Glomerular visceral epithelial cell (primary cell): Measurements from ENCODE around the gene PTPRO.
A peak's percentile ranks its signal among the peaks of the same experiment; 100 is the strongest.

Experiments used
- DNase-seq: peaks from one replicate; pipeline ENCODE4 v3.0.0-alpha.2; 2016; ENCODE audit errors: extremely low spot score

PTPRO gene

DNA sequence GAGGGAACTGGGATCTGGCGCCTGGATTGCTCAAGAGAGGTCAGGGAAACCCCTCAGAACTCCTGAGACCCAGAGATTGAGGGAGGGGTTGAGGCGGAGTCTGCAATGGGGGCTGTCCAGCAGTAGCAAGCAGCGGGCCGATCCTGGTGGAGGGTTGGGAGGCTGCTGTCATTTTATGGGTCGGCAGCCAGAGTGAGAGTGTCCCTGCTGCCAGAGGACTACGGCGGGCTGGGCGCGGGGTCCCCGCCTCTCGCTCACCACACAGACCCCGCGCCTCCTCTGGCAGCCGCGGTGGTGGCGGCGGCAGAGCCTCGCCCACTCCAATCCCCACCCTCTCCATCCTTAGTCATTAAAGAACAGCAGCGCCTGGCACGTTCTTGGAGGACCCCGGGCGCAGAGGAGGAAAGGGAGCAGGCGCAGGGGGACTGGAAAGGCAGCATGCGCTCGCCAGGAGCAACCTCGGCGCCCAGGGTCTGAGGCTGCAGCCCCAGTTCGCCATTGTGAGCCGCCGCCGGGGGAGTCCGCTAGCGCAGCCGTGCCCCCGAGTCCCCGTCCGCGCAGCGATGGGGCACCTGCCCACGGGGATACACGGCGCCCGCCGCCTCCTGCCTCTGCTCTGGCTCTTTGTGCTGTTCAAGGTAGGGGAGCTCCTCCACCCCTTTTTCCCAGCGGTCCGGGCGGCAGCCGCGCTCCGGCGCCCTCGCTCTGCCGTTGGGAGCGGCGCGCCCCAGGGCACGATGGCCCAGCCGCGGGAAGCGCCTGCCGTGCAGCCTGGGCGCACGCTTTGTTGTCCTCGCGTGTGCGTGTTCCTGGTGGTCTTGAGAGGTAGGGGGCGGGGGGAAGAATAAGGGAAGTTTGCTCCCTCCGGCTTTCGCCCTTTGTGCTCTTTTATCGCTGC, at the start of gene PTPRO:
TSS of gene PTPRO (plus strand) at position 345 of the 898 bp plus-strand sequence.
- DNase-seq, result peak; percentile 2

DNA sequence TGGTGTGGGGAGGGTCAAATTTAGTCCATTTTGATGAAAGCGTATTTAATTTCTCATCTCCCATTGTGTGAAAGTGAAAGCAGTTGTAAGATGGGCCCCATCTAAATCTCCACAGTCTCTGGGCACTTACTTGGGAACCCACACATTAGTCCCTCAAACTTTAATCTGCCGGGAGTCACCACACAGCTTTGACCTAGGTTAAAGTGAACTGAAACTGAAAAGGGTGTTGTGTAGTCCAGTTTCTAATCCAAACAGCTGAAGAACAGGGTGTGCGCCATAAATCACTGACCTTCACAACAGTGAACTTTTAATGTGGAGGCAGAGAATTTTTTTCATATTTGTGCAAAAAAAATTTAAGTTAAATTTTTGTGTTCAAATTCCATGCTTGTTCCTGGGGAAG, 48.4 kb upstream of the PTPRO start:
- no peak for DNase-seq

DNA sequence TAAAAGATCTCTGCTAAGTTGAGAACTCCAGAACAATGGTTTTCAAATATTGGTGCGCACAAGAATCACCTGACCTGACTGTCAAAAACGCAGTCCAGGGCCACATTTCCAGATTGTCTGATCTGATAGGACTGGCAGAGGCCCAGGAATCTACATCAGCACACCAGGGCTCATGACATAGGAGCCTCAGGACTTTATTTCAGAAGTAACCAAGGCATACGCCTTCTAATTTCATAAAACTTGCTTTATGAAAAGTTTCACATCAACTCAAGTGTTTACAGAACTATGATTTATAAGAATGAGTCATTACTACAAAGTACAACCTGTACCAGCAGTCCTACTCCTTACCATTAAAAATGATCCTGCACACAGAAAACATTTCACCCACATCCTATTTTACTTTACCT, 47.7 kb upstream of the PTPRO start:
- no peak for DNase-seq

DNA sequence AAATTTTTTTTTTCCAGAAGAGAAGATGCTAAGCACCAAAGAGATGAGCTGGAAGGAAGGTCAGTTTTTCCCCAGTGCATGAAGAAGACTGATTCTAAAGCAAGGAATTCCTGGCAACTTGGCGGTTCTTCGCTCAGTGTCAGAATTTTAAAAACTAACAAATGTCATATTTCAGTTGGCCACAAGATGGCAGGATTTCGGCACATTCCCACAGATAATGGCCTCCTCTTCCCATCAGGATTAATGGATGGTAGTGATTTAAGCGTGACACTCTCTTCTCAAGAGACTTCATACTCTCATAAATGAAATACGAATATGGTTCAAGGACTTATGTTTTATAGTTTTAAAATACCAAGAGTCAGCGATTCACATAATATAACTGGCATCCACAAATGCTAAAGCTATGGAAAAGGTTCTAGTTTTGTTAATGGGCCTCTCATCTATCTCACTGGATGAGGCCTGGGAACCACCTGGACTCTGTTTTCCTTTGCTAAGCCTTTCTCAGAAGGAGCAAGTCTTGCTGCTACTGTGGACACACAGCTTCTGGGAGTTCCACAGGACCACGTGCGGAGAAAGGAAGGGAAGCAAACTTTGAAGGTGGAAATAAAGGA, 46.1 kb upstream of the PTPRO start:
- DNase-seq, result peak; percentile 45

DNA sequence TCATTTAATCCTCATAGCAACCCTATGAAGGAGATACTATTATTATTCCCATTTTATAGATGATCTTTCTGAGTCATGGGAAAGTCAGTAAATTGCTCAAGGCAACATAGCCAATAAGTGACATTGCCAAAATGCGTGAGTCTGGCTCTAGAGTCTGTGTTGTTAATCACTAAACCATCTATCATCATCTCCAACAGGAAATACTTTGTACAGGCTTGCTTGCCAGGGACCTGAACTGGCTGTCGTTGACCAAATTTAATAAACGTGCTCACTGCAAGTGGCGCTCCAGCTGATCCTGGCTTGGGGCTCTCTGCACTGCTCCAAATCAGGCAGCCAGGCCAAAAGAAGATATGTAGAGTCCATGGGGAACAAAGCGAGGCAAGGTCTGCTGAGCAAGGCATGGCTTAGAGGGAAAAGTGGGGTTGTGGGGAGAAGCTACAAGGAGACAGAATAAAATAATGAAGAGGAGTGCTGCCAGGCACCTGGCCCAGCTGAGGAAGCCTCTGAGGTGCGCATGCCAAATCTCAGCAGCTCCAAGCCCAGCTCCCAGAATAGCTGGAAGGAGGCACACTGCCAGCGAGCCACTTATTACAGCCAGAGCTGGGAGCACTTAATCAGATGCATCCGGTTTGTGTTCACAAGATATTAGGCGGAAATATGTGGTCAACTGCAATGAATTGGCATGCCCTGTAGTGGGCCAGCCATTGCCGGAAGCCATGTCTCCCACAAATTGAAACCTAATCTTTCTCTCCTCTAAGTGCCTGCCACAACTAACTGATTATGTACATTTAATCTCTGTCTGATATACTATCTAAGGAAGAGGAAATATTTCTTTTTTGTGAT, 43.3 kb upstream of the PTPRO start:
- no peak for DNase-seq

DNA sequence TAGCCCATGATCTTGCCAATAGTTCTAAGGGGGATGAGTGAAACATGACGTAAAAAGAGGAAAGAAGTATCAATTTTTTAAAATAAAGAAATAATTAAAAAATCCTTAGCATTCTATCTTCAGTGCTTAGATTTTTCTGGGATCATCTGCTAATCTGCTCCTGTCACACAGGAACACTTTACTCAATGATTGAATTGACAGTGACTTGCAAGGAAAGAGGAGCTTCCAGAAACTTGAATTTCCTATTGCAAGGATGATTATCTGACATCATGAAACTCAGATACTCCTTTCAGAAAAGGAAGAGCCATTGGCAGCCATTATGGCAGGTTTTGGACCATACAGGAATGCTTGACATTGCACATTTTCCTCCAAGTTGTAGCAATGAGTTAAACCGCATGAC, 41.4 kb upstream of the PTPRO start:
- no peak for DNase-seq

DNA sequence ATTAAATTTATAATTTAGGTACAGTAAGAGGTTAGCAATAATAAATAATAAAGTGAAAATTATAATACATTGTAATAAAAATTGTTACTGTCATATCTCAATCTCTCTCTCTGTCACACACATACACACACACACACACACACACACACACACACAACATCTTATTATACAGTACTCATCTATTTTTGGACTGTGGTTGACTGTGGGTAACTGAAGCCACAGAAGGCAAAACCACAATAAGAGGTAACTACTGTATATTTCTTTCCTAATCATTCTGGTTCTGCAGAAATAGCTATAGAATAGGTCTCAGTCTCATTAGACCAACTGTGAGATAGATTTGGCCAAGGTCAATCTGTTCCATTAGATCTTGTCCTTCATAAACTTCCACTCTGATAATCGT, 33.1 kb upstream of the PTPRO start:
- peak; percentile 10 for DNase-seq

DNA sequence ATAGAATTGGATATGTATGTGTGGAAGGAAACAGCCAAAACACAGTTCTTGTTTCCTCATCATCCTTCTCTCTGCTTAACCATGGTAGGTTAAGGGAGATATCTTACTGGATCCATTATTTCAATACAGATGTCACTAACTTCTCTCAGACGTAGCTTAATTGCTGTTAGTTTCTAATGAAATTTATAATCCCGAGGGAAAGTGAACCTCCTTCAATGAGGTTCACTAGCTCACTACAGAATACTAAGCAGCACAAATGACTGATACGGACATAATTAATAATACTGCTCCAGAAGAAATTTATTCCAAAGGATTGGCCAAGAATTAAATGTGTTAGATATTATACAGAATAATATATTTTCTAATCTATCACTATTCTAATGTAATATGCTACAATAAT, 28.6 kb upstream of the PTPRO start:
- DNase-seq, result no peak

DNA sequence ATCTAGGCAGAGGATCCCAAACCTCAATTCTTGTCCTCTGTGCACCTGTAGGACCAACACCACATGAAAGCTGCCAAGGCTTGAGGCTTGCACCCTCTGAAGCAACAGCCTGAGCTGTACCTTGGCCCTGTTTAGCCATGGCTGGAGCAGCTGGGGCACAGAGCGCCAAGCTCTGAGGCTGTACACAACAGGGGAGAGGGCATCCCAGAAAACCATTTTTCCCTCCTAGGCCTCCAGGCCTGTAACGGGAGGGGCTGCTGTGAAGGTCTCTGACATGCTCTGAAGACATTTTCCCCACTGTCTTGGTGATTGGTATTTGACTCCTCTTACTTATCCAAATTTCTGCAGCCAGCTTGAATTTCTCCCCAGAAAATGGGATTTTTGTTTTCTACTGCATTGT, 22.4 kb upstream of the PTPRO start:
- DNase-seq, result no peak

DNA sequence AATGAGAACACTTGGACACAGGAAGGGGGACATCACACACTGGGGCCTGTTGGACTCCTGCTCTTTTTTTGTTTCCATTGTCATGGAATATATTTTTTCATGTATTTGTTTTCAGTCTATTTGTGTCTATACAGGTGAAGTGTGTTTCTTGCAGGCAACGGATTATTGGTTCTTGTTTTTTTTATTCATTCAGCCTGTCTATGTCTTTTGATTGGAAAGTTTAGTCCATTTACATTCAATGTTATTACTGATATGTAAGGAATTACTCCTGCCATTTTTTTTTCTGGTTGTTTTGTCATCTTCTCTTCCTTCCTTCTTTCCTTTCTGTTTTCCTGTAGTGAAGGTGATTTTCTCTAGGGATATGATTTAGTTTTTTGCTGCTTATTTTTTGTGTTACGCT, 18.0 kb upstream of the PTPRO start:
- no peak for DNase-seq

DNA sequence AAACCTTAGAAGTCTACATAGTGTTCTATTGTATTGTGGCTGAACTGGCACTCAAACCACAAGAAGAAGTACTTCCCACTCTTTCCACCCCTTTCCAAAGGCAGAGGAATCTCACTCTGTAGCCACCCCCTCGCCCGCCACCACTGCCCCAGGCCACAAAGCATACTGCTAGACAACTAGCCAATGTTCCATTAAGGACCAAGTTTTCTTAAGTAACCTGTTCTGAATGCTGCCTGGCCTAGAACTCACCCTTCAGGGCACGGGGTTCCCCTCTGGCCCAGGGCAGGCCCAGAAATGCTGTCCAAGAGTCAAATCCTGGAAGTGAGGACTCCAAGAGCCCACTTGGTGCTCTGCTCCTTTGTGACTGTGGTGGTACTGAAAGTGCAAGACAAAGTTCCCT, 15.7 kb upstream of the PTPRO start:
- no peak for DNase-seq

DNA sequence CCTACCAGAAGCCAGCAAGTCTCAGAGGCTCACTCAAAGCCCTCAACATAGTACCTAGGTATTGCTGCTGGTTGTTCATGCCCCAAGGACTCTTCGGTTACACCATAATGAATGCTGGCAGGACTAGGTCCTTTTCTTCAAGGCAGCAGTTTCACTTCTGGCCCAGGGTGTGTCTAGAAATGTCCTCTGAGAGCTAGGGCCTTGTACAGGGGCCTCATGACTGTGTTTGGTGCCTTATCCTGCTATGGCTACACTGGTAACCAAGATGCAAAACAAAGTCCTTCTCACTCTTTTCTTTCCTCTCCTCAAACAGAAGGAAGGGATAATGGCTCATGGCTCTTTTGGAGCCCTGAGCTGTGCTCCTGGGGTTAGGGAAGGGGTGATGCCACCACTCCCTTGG, 15.2 kb upstream of the PTPRO start:
- no peak for DNase-seq

DNA sequence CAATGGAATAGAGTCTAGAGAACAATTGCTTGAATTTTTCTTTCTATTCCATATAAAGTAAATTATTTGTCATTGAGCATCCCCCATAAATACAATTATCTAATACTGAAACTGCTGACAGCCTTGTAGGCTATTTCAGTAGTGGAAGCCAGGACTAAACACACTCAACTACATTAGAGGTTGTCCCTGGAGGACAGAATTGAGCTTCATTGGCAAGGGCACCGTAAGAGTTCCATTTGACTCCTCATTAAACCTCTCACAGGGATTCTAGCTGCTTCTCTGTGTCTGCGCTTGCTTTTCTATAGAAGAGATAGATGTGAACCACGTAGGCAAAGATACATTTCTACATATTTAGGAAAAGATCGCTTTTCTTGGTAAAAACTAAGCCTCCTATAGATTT, 3.5 kb upstream of the PTPRO start:
- DNase-seq, result no peak

DNA sequence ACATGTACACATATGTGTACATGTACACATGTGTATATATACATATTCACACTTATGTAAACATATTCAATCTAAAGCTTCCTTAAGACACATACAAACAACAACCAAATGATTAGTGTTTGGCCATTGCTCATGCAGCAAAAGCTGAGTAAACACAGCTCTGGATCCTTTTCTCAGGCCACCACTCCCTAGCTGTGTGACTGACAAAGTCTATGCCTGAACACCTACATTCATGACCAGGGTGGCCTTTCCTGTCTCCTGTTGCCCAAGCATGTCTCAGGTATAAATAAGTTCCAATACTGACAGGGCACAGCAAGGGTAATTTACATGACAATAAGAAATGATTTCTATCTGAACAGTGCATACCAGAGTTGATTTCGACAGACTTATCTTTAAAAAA, 1.4 kb upstream of the PTPRO start:
- no peak for DNase-seq

DNA sequence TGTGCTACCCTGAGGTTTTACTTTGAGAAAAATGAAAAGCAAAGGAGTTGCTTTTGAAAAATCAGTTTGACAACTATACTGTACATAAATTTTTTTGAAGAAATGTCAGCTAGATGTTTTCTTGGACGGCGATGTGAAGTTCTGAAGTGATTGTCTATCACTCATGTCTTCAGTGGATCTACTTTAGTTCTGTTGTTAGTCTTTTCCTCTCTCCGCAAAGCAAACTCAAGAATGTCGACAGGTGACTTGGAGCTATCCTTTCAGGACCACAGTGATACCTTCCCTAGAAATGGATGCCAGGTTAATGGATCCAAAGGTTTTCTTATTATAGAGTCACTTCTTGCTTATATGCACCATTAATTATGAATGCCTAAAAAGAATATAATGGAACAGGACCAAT, 1.2 kb downstream of the PTPRO start:
- no peak for DNase-seq

DNA sequence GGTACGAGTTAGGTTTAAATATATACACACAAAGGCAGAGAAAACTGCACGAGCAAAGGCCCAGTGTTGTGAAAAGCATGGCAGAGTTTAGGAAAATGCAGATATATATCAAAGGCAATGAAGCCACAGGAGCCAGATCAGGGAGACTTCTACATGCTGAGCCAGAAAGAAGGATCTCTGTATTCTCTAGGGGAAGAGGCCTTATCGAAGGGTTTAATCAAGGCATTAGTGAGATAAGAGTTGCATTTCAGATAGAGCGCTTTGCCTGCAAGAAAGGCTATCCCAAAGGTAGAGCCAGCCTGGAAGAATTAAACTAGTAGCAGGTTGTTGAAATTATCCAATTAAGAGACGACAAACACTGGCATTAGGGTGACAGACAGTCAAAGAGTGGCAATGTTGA, 7.6 kb downstream of the PTPRO start:
- DNase-seq, result no peak

DNA sequence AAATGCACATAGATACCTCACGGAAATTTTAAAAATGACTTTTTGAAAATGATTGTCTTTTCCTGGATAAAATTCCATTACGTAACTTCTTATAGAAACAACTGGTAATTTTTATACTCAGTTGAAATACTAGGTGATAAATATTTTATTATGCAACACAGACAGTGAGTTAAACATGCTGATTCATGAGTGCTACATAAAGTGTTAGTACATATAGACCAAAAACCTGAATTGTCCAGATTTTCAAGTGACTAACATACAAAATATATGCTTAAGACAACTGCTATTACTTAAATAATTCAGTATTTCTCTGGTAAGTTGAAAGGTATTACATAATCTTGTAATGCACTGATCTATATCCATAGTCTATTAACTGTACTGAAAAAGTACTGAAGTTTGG, 11.9 kb downstream of the PTPRO start:
- DNase-seq, result no peak

DNA sequence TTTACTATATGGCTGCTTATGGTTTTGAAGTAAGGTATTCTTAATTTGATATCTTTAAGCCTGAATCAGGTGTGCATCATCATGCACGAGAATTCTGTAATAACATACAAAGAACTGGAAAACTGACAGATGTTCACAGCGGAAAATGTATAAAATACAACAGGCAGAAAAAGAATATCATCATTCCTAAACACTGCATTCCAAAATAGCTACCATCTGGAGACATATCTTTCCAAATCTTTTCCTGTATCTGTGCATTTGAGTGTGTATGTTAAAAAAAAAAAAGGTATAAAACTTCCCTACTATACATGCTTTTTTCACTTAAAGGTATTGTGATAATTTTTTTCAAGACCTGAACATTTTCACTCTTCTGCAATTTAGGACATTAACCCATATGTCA, 13.7 kb downstream of the PTPRO start:
- no peak for DNase-seq

DNA sequence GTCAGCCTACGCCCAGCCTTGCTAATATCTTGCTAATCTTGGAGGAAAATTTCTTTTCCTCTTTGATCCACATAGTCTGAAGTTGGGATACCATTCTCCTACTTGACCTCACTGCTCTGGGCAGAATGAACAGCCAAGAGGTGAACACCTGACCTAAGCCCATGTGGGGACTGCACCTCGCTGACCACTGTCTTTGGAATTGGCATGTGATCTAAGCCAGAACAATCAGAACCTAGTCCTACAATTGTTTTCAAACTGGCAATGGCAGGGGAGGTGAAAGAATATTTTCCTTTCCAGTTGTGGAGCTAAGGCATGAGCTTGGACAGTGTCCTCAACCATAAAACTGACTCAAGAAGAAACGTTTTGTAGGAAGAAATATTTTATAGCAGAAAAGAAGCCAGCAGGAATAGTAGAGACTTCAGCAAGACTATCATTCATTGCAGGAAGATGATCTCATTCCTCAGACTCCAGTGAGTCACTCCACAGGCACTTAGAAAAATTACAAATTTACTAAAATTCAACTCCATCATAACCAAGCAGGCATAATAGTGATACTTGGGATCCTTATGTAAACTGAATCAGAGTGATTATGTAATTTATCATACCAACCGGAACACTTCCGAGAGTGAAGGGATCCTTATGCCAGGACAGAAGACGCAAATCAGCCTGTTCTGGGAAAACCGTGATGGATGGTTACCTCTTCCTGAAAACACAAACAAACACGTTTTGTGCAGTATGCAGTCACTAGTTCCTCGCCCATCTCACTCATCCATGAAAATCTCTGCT, 14.7 kb downstream of the PTPRO start:
- peak; percentile 88 for DNase-seq

DNA sequence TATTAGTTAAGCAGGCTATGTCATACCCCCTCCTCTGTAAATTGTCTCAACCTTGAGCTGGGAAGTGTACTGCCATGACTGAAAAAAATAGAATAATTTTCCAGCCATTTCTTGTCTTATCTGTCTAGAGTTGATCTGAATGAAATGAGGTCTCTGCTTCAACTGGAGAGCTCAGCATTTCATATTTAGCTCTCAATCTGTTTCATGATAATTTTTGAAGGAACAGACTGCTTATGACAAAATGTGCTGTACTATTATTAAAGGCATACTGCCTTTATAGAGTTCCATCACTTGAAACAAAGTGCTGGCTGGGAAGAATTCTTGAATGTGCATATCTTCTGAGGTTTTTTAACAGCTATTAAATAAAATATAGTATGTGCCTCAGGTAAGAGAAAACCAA, 19.1 kb downstream of the PTPRO start:
- DNase-seq, result no peak

DNA sequence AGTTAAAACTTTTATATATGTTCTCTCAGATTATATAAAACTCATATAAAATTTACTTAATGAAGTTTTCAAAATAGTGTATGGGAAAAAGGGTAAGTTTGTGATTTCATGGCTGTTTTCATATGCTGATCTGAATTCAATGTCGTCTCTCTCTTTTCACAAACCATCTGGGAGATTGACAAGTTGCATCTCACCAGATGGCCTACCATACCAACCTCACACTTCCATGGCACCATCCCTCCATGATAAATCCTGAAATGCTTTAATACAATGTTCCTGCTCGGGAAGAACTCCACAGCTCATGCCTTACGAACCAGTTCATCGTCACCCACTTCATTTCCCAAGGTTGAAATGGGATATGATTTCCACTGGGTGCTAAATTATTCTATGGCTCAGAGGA, 22.3 kb downstream of the PTPRO start:
- DNase-seq, result no peak

DNA sequence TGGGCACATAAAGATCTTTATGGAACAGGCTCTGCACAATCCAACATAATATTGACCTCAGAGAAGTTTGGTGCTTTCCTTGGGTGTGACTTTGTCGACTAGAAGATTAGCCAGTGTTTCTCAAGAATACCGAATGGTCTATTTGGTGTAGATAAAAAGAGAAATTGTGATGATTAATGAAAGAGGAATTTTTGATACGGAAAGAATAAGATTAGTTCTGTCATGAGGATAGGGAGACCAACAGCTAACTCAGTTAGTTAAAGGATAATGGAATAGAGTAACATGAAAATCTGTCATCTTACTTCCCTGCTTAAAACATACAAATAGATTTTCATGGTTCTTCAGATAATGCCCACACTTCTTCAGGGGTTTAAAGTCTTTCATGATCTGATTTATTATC, 24.2 kb downstream of the PTPRO start:
- DNase-seq, result no peak
